Bone marrow (tissue), 2 donors: ENCODE data around the gene GADD45A.

Experiments
- DNase-seq, 2 donors: peaks; one replicate each; lab custom pipeline; 2025; lab: John Stamatoyannopoulos, UW

The GADD45A gene

GRCh38 chr1:67689267-67690017 is 4.4 kb downstream of the GADD45A start:
- no peak for DNase-seq

- no peak for DNase-seq
Observed at GRCh38 chr1:67690018-67690363, 5.0 kb downstream of the GADD45A start.

- no peak for DNase-seq
Observed at GRCh38 chr1:67690411-67690810, 5.4 kb downstream of the GADD45A start.

GRCh38 chr1:67691712-67692111 is 6.7 kb downstream of the GADD45A start:
- DNase-seq: no peak

GRCh38 chr1:67695963-67696362 is 11.0 kb downstream of the GADD45A start:
- no peak for DNase-seq

GRCh38 chr1:67696708-67697107 is 11.7 kb downstream of the GADD45A start:
- no peak for DNase-seq

- DNase-seq: no peak
Observed at GRCh38 chr1:67700220-67700619, 15.2 kb downstream of the GADD45A start.

- DNase-seq: no peak
Observed at GRCh38 chr1:67700692-67701410, 15.8 kb downstream of the GADD45A start.

- DNase-seq: no peak
Observed at GRCh38 chr1:67701876-67702275, 16.9 kb downstream of the GADD45A start.

- DNase-seq: no peak
Observed at GRCh38 chr1:67704351-67704750, 19.4 kb downstream of the GADD45A start.

- DNase-seq: no peak
Observed at GRCh38 chr1:67705735-67706453, 20.9 kb downstream of the GADD45A start.

GRCh38 chr1:67708606-67709005 is 23.6 kb downstream of the GADD45A start:
- no peak for DNase-seq

- peak in 1 of 2 donors; percentile 20 for DNase-seq
Observed at GRCh38 chr1:67710417-67710816, 25.4 kb downstream of the GADD45A start.

- DNase-seq: no peak
Observed at GRCh38 chr1:67711158-67711854, 26.3 kb downstream of the GADD45A start.

- peak in 1 of 2 donors; percentile 19 for DNase-seq
Observed at GRCh38 chr1:67711855-67712212, 26.8 kb downstream of the GADD45A start.

- DNase-seq: no peak
Observed at GRCh38 chr1:67713057-67713846, 28.3 kb downstream of the GADD45A start.

GRCh38 chr1:67715819-67716218 is 30.8 kb downstream of the GADD45A start:
- no peak for DNase-seq

GRCh38 chr1:67716800-67717199 is 31.8 kb downstream of the GADD45A start:
- DNase-seq: no peak

- no peak for DNase-seq
Observed at GRCh38 chr1:67717876-67718275, 32.9 kb downstream of the GADD45A start.

GRCh38 chr1:67719329-67720196 is 34.6 kb downstream of the GADD45A start:
- DNase-seq: peak in 1 of 2 donors; percentile 37

GRCh38 chr1:67721112-67721511 is 36.1 kb downstream of the GADD45A start:
- DNase-seq: no peak
